Pancreas (tissue), 10 donors: ENCODE measurements around the gene RIMS1. TPM values are rescaled to one million over a fixed set of nuclear protein-coding genes. Genes with fewer than 3 reads are reported as not detected.
A peak's percentile ranks its signal among the peaks of the same experiment; 100 is the strongest.

Experiments
- ATAC-seq, 4 donors: fragments of 200-7000 bp; cut with Tn5 transposase; one replicate each; pipeline versions ENCODE4 v1.8.0 to v1.9.1; 2020; ENCODE audit warnings: mild to moderate bottlenecking in 4 of 4, moderate library complexity in 4 of 4
- DNase-seq, 6 donors: peaks; one replicate each; pipeline ENCODE4 v3.0.0-alpha.2; 2020
- FAIRE-seq: peaks from 2 replicates; lab custom pipeline; 2012; peaks lifted over from hg19 to GRCh38; lab: Jason Lieb, UNC
- H3K27ac ChIP-seq, 4 donors: fragments of 200-600 bp; sonication (generic); 1 replicate in 3 of 4; 2 replicates in 1 of 4; pipeline versions ENCODE4 v1.5.0 to v1.8.0; 2020
- H3K27me3 ChIP-seq, 4 donors: fragments of 200-600 bp; one replicate each; pipeline ENCODE4 v1.8.0; 2021
- H3K36me3 ChIP-seq, 3 donors: fragments of 200-600 bp; sonication (generic) in 1 of 3; one replicate each; pipeline versions ENCODE4 v1.5.0 to v1.8.0; 2020 to 2021
- H3K4me1 ChIP-seq, 3 donors: fragments of 200-600 bp; one replicate each; pipeline ENCODE4 v1.8.0; 2021
- H3K4me3 ChIP-seq, 4 donors: fragments of 200-600 bp; sonication (generic) in 2 of 4; one replicate each; pipeline versions ENCODE4 v1.5.0 to v1.8.0; 2020 to 2021
- H3K9me3 ChIP-seq, 4 donors: fragments of 200-600 bp; one replicate each; pipeline ENCODE4 v1.8.0; 2021
- CTCF ChIP-seq, 4 donors: fragments of 200-600 bp; sonication (generic) in 3 of 4; IDR thresholded peaks; one replicate each; pipeline versions ENCODE4 v1.5.0 to v1.8.0; 2021; ENCODE audit warnings: antibody characterized with exemption in 4 of 4
- WGBS, 2 donors: extraction: QIAGEN DNeasy Blood & Tissue Kit; methylation state at CpG; one replicate each; pipeline ENCODE4 v1.1.7; 2013; 5-methylcytosine and 5-hydroxymethylcytosine counted together
- intact Hi-C, 3 donors: fragments of 100-400 bp; cut with DNase I; formaldehyde crosslinking; loops; one replicate each; pipeline versions ENCODE4 v1.11.1 to v1.14.2; 2022
- polyA plus RNA-seq, 2 donors: library from polyadenylated mRNA; stranded (reverse); fragments of 200-250 nt; gene quantifications; one replicate each; pipeline ENCODE4 v1.2.3, GENCODE V29; 2013
- total RNA-seq, 6 donors: library from RNA; stranded (reverse); fragmentation: NEBNext Ultra II Directional in 4 of 6; extraction: Animal tissue kit (Norgen Biotek cat#: 25700) in 4 of 6; gene quantifications; one replicate each; pipeline versions ENCODE4 v1.2.1 to v1.2.4, GENCODE V29; 2021 to 2023
- donor health status: healthy with polysubstance abuse.
- donor health status: DM: no; HTN: no; CAD: no; lungs with moderate emphysema.
- donor health status: DM: no; HTN: no; CAD: no.
- donor health status: control.
- donor health status: control.
- donor health status: Bipolar disorder and iron deficiency.
- donor health status: DM: yes; HTN: yes; CAD: no.
- donor health status: DM: no; HTN: no; CAD: no.
- donor health status: DM: no; HTN: no; CAD: no.
- donor health status: DM: yes; HTN: yes; CAD: no.

The RIMS1 gene
- total and polyA plus RNA-seq, 8 donors: 0.12 to 5.7 (median 3.7) TPM

DNA sequence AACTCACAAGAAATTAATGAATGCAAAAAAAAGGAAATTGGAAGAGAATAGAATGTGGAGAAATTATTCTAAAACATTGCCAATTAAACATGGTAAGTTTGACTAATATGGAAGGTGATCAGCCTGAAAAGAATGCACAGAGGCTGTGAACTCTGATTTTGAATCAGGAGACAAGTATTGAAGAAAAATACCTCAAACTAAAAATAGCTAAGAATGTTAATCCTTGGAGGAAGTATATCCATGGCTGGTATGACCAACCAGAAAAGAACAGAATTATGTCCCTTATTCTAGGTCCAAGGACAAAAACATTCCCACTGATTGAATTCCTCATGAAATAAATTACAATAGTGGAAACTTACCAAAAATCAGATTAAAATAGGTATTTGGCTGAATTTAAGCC lies 7.3 kb upstream of the RIMS1 start:
- Histone ChIP-seq H3K9me3 (no peaks in the 10 kb centered on the region), H3K27me3 (no peaks in the 10 kb centered on the region), H3K4me1 (no peaks in the 10 kb centered on the region), H3K36me3 (no peaks in the 10 kb centered on the region), H3K27ac (no peak overlapping the region), H3K4me3 (no peak overlapping the region)
- TF ChIP-seq CTCF (IDR thresholded peaks at IDR 0.05): no peak
- ATAC-seq (no peak), FAIRE-seq (no peak), DNase-seq (no peak)
- intact Hi-C loops: no loop called here

GRCh38 chr6:71887006-71887743 lies 825 bp downstream of the RIMS1 start:
- peak overlapping the region in 3 of 4 donors; percentile 7 to 41 (median 31) for H3K4me3 ChIP-seq
- ATAC-seq (peak in 1 of 4 donors; percentile 11), DNase-seq (peak in 2 of 6 donors; percentile 10 to 48), FAIRE-seq (no peak)
- no peaks in the 10 kb centered on the region for H3K4me1 ChIP-seq
- peaks cover 0 to 4% (median 0%) of the 10 kb centered on the region in 4 donors for H3K27me3 ChIP-seq
- TF ChIP-seq CTCF (IDR thresholded peaks at IDR 0.05): no peak
- H3K9me3 ChIP-seq: no peaks in the 10 kb centered on the region
- intact Hi-C loops: no loop called here
- WGBS, 2 donors: 4 to 5% methylated on average over 28 to 29 of the region's 29 CpGs
- H3K27ac ChIP-seq: no peak overlapping the region
- no peaks in the 10 kb centered on the region for H3K36me3 ChIP-seq

GRCh38 chr6:71887744-71888230 lies 1.4 kb downstream of the RIMS1 start:
- FAIRE-seq: no peak
- H3K36me3 ChIP-seq: no peaks in the 10 kb centered on the region
- no peaks in the 10 kb centered on the region for H3K9me3 ChIP-seq
- 67 to 74% methylated on average over 2 of the region's 2 CpGs for whole genome bisulfite sequencing, 2 donors
- no peak for DNase-seq
- no peaks in the 10 kb centered on the region for H3K4me1 ChIP-seq
- peaks cover 0 to 4% (median 0%) of the 10 kb centered on the region in 4 donors for H3K27me3 ChIP-seq
- no peak for ATAC-seq
- intact Hi-C loops: no loop called here
- H3K27ac ChIP-seq: no peak overlapping the region
- TF ChIP-seq CTCF (IDR thresholded peaks at IDR 0.05): no peak
- no peak overlapping the region for H3K4me3 ChIP-seq

DNA sequence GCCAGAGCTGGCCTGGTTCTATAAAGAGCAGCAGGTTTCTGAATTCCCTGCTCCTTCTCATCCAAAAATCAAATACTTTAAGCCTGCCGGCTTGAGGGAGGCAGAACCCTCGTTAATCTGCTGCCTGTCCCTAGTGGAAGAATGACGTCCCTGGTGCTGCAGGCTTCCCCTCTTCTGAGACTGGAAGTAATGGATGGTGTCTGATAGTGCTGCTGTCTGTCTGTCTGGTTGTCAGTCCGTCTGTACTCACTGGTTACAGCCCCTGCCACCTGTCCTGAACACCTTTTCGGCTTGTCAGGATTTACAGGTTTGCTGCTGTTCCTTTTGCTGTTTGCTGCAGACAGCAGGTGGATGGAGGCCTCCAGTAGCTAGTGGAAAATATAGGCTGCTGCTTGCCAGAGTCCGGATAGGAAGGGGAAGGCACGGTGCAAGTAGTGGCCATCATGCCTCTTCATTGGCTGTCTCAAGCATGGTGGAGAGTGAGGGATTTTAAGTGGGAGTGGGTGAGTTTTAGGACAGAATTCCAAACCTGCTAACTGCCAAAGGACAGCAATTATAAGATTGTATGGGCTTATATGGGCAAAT lies 2.5 kb downstream of the RIMS1 start:
- Histone ChIP-seq H3K4me1 (no peaks in the 10 kb centered on the region), H3K4me3 (no peak overlapping the region), H3K27ac (no peak overlapping the region), H3K36me3 (no peaks in the 10 kb centered on the region), H3K27me3 (peaks cover 0 to 4% (median 0%) of the 10 kb centered on the region in 4 donors), H3K9me3 (no peaks in the 10 kb centered on the region)
- 33 to 36% methylated on average over 7 of the region's 7 CpGs for WGBS, 2 donors
- TF ChIP-seq CTCF (IDR thresholded peaks at IDR 0.05): no peak
- no peak for FAIRE-seq
- no peak for DNase-seq
- intact Hi-C loops: no loop called here
- ATAC-seq: no peak

- ATAC-seq (no peak), DNase-seq (no peak), FAIRE-seq (no peak)
- no peaks in the 10 kb centered on the region for H3K9me3 ChIP-seq
- no peak for TF ChIP-seq CTCF (IDR thresholded peaks at IDR 0.05)
- H3K4me1 ChIP-seq: no peaks in the 10 kb centered on the region
- no peak overlapping the region for H3K27ac ChIP-seq
- no peak overlapping the region for H3K4me3 ChIP-seq
- no peaks in the 10 kb centered on the region for H3K36me3 ChIP-seq
- intact Hi-C loops: no loop called here
- peaks cover 0 to 4% (median 0%) of the 10 kb centered on the region in 4 donors for H3K27me3 ChIP-seq
- WGBS, 2 donors: 71 to 77% methylated on average over 1 of the region's 1 CpG
Observed at GRCh38 chr6:71889366-71889765, 3.0 kb downstream of the RIMS1 start.
